ENCODE data around the gene EEF1AKMT3. TPM values are rescaled to one million over a fixed set of nuclear protein-coding genes. Genes with fewer than 3 reads are reported as not detected.

EEF1AKMT3 gene
- polyA plus RNA-seq, 2 of the 4 experiments (the other 2 are of a cell fraction) = 7.3 to 15.8 TPM

DNA sequence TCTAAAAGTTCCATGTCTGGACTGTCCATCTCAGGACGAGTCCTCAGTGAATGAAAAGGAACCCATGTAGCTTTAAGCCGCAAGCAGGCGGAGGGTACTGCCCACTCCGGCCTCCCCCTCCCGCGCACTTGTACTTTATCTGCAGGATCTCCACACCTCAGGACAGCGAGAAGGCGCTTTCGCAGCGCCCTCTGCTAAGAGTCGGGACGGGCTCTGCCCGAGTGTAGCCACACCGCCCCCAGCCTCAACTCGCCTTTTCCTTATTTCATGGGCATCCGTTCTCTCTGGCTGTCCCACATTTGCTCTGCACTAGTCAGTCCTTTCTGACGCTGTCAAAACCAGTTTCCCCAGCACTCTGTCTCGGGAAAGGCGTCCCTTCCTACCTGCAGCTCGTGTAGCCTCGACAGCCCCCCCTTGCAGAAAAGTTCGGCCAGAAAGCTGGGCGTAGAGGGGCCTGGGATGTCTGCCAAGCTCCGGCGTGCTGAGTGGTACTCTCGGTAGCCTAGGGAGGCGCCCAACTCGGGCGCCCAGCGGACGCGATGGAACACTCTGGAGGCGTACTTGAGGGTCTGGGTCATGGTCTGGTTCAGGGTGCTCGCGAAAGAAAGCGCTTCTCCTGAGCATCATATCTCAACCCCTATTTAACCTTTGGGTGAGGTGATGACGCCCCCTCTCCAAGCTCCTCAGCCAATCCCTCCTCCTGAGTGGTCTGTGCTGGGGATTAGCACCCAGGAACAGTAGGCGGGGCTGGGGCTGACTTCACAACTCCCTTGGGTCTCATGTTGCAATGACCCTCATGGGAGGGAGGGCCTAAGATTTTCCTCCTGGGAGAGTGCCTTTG lies 5.7 kb upstream of the EEF1AKMT3 start, which contains the start of gene CYP27B1 (continued):
- TF ChIP-seq, protein P1, sequence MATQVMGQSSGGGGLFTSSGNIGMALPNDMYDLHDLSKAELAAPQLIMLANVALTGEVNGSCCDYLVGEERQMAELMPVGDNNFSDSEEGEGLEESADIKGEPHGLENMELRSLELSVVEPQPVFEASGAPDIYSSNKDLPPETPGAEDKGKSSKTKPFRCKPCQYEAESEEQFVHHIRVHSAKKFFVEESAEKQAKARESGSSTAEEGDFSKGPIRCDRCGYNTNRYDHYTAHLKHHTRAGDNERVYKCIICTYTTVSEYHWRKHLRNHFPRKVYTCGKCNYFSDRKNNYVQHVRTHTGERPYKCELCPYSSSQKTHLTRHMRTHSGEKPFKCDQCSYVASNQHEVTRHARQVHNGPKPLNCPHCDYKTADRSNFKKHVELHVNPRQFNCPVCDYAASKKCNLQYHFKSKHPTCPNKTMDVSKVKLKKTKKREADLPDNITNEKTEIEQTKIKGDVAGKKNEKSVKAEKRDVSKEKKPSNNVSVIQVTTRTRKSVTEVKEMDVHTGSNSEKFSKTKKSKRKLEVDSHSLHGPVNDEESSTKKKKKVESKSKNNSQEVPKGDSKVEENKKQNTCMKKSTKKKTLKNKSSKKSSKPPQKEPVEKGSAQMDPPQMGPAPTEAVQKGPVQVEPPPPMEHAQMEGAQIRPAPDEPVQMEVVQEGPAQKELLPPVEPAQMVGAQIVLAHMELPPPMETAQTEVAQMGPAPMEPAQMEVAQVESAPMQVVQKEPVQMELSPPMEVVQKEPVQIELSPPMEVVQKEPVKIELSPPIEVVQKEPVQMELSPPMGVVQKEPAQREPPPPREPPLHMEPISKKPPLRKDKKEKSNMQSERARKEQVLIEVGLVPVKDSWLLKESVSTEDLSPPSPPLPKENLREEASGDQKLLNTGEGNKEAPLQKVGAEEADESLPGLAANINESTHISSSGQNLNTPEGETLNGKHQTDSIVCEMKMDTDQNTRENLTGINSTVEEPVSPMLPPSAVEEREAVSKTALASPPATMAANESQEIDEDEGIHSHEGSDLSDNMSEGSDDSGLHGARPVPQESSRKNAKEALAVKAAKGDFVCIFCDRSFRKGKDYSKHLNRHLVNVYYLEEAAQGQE (IDR thresholded peaks at IDR 0.05) = no peak
- TF ChIP-seq CHD2 (IDR thresholded peaks at IDR 0.05; ENCODE audit: low read length, partially characterized antibody) (no peak), NR3C1 (IDR thresholded peaks at IDR 0.05) (no peak), NPAS2 (CRISPR knock-in tag; IDR thresholded peaks at IDR 0.05; ENCODE audit: borderline replicate concordance) (no peak), GATA3 (IDR thresholded peaks at IDR 0.05; ENCODE audit: borderline replicate concordance) (peak; percentile 59), MAZ (IDR thresholded peaks at IDR 0.05; ENCODE audit: borderline replicate concordance, low read depth, low read length) (no peak), POLR2AphosphoS2 (conservative IDR thresholded peaks at IDR 0.05; ENCODE audit: low read length) (no peak), FOXS1 (CRISPR knock-in tag; IDR thresholded peaks at IDR 0.05) (no peak), ESRRA (IDR thresholded peaks at IDR 0.05; ENCODE audit: borderline replicate concordance, low read length) (no peak), EHF (CRISPR knock-in tag; IDR thresholded peaks at IDR 0.05) (no peak), ZNF302 (CRISPR knock-in tag; IDR thresholded peaks at IDR 0.05) (no peak), BHLHE40 (IDR thresholded peaks at IDR 0.05; ENCODE audit: low read depth, low read length) (no peak), RCOR1 (IDR thresholded peaks at IDR 0.05; ENCODE audit: low read depth, low read length) (no peak), ZC3H11A (IDR thresholded peaks at IDR 0.05) (no peak), RAD21 (conservative IDR thresholded peaks at IDR 0.05 in 1 of 2, IDR thresholded peaks at IDR 0.05 in 1 of 2) (no peak), PHF8 (IDR thresholded peaks at IDR 0.05; ENCODE audit: borderline replicate concordance, low read depth) (no peak), HEYL (CRISPR knock-in tag; IDR thresholded peaks at IDR 0.05) (no peak), ZSCAN20 (CRISPR knock-in tag; IDR thresholded peaks at IDR 0.05) (no peak), HDAC2 (IDR thresholded peaks at IDR 0.05) (no peak)
- TF ChIP-seq, protein P2, sequence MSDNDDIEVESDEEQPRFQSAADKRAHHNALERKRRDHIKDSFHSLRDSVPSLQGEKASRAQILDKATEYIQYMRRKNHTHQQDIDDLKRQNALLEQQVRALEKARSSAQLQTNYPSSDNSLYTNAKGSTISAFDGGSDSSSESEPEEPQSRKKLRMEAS (IDR thresholded peaks at IDR 0.05) = 0 out of 2 replicates have a peak, but pooled peaks have one; percentile 16
- TF ChIP-seq, protein P3, sequence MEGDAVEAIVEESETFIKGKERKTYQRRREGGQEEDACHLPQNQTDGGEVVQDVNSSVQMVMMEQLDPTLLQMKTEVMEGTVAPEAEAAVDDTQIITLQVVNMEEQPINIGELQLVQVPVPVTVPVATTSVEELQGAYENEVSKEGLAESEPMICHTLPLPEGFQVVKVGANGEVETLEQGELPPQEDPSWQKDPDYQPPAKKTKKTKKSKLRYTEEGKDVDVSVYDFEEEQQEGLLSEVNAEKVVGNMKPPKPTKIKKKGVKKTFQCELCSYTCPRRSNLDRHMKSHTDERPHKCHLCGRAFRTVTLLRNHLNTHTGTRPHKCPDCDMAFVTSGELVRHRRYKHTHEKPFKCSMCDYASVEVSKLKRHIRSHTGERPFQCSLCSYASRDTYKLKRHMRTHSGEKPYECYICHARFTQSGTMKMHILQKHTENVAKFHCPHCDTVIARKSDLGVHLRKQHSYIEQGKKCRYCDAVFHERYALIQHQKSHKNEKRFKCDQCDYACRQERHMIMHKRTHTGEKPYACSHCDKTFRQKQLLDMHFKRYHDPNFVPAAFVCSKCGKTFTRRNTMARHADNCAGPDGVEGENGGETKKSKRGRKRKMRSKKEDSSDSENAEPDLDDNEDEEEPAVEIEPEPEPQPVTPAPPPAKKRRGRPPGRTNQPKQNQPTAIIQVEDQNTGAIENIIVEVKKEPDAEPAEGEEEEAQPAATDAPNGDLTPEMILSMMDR (IDR thresholded peaks at IDR 0.05) = no peak
- TF ChIP-seq, protein P4, sequence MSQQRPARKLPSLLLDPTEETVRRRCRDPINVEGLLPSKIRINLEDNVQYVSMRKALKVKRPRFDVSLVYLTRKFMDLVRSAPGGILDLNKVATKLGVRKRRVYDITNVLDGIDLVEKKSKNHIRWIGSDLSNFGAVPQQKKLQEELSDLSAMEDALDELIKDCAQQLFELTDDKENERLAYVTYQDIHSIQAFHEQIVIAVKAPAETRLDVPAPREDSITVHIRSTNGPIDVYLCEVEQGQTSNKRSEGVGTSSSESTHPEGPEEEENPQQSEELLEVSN (IDR thresholded peaks at IDR 0.05; ENCODE audit: borderline replicate concordance, low read depth) = no peak; the same call in 1 of the 2 replicates
